Esophagus squamous epithelium (tissue), 5 donors: Measurements from ENCODE around the gene GPR82. TPM values are rescaled to one million over a fixed set of nuclear protein-coding genes. Genes with fewer than 3 reads are reported as not detected.
"Not testable (repeated sequence)": the region's sequence is repeated elsewhere in the genome, so short reads cannot be mapped to it uniquely, and the experiment has no call there.

Source experiments
- DNase-seq: peaks from one replicate; lab custom pipeline; 2025; lab: John Stamatoyannopoulos, UW
- H3K27ac ChIP-seq, 4 donors: fragments of 200-600 bp; sonication (generic); one replicate each; pipeline ENCODE4 v1.5.1; 2016 to 2019; ENCODE audit warnings: mild to moderate bottlenecking in 1 of 4
- H3K27me3 ChIP-seq, 4 donors: fragments of 200-600 bp; sonication (generic); 1 replicate in 3 of 4; 2 replicates in 1 of 4; pipeline versions ENCODE4 v1.5.1 to v1.6.0; 2017 to 2021; ENCODE audit warnings: antibody characterized with exemption in 1 of 4
- H3K36me3 ChIP-seq, 3 donors: fragments of 200-600 bp; sonication (generic); one replicate each; pipeline ENCODE4 v1.5.1; 2016 to 2019
- H3K4me1 ChIP-seq, 3 donors: fragments of 200-600 bp; sonication (generic); one replicate each; pipeline ENCODE4 v1.5.1; 2017 to 2019
- H3K4me3 ChIP-seq, 4 donors: fragments of 200-600 bp; sonication (generic); 1 replicate in 3 of 4; 2 replicates in 1 of 4; pipeline ENCODE4 v1.5.1; 2016 to 2019; ENCODE audit warnings: mild to moderate bottlenecking in 2 of 4, moderate library complexity in 1 of 4
- H3K9me3 ChIP-seq, 3 donors: fragments of 200-600 bp; sonication (generic); one replicate each; pipeline ENCODE4 v1.5.1; 2016 to 2019
- POLR2A ChIP-seq, 4 donors: fragments of 450-650 bp; IDR thresholded peaks; one replicate each; pipeline ENCODE4 v1.6.1; 2017; ENCODE audit warnings: antibody characterized with exemption in 4 of 4, mild to moderate bottlenecking in 4 of 4, moderate library complexity in 3 of 4
- WGBS, 2 donors: methylation state at CpG; one replicate each; pipeline ENCODE4 v1.1.5; 2018; 5-methylcytosine and 5-hydroxymethylcytosine counted together
- intact Hi-C: fragments of 100-400 bp; cut with DNase I; formaldehyde crosslinking; loops from one replicate; pipeline ENCODE4 v1.15.0; 2022
- total RNA-seq, 4 donors: library from RNA; depleted of rRNA; stranded (reverse); fragments of >200 nt; gene quantifications; one replicate each; pipeline ENCODE4 v1.1.0, GENCODE V29; 2016
- TF ChIP-seq, protein P1 (sequence below), 6 experiments: fragments of 450-650 bp in 4 of 6; fragments of 200-600 bp in 2 of 6; sonication (generic) in 2 of 6; IDR thresholded peaks; one replicate each; pipeline ENCODE4 v1.5.1; 2016 to 2019; ENCODE audit warnings: antibody characterized with exemption in 6 of 6, mild to moderate bottlenecking in 4 of 6, moderate library complexity in 4 of 6
- donor health status: DM: yes; HTN: yes; CAD: no.

Gene GPR82
- under 1 TPM; 0.04 to 0.76 (median 0.31) TPM for total RNA-seq

GRCh38 chrX:41723826-41724225 is at the start of gene GPR82:
GPR82 (plus strand) TSS chrX:41724181; CDS start chrX:41727027, 2,846 bp downstream.
- DNase-seq = no peak
- Histone ChIP-seq H3K4me3 (no peak within 1 kb of the TSS), H3K27me3 (no peaks in the 10 kb centered on the region), H3K9me3 (peaks cover 0 to 7% (median 0%) of the 10 kb centered on the region in 3 donors), H3K36me3 (peaks cover 0 to 7% (median 0%) of the 10 kb centered on the region in 3 donors), H3K27ac (peak within 1 kb of the TSS in 2 of 4 donors; percentile 9 to 10), H3K4me1 (no peaks in the 10 kb centered on the region)
- WGBS, 2 donors = 35 to 64% methylated on average over 2 of the region's 2 CpGs
- intact Hi-C loops = no loop called here
- no peak for TF ChIP-seq POLR2A (IDR thresholded peaks at IDR 0.05)
- TF ChIP-seq, protein P1, sequence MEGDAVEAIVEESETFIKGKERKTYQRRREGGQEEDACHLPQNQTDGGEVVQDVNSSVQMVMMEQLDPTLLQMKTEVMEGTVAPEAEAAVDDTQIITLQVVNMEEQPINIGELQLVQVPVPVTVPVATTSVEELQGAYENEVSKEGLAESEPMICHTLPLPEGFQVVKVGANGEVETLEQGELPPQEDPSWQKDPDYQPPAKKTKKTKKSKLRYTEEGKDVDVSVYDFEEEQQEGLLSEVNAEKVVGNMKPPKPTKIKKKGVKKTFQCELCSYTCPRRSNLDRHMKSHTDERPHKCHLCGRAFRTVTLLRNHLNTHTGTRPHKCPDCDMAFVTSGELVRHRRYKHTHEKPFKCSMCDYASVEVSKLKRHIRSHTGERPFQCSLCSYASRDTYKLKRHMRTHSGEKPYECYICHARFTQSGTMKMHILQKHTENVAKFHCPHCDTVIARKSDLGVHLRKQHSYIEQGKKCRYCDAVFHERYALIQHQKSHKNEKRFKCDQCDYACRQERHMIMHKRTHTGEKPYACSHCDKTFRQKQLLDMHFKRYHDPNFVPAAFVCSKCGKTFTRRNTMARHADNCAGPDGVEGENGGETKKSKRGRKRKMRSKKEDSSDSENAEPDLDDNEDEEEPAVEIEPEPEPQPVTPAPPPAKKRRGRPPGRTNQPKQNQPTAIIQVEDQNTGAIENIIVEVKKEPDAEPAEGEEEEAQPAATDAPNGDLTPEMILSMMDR (IDR thresholded peaks at IDR 0.05) = no peak

DNA sequence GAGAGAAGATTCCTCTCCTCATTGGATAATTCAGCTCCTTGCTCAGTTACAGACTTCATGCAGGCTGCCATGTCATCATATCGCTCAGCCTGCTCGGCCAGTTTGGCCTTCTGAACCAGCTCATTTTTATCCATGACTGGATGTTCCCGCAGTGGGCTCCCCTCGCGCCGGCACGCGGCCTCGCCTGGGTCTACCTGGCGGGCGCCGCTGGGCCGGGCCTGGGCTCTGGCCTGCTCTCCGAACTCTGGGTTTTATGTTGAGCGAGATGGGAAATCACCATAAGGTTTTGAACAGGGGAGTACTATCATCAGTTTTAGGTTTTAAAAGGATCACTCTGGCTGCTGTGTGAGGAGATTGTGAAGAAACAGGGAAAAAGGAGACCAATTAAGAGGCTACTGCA is 47.6 kb upstream of the GPR82 start:
- H3K36me3 ChIP-seq, DNase-seq, H3K4me1 ChIP-seq, H3K4me3 ChIP-seq, H3K27ac ChIP-seq, H3K9me3 ChIP-seq, H3K27me3 ChIP-seq, intact Hi-C loops: not testable (repeated sequence)
- 98% methylated on average over 4 of the region's 15 CpGs; no CpG with 5 or more reads in 1 of the 2 donors for WGBS, 2 donors

GRCh38 chrX:41677183-41678060 is 46.6 kb upstream of the GPR82 start:
- 68 to 69% methylated on average over 6 of the region's 6 CpGs for WGBS, 2 donors

DNA sequence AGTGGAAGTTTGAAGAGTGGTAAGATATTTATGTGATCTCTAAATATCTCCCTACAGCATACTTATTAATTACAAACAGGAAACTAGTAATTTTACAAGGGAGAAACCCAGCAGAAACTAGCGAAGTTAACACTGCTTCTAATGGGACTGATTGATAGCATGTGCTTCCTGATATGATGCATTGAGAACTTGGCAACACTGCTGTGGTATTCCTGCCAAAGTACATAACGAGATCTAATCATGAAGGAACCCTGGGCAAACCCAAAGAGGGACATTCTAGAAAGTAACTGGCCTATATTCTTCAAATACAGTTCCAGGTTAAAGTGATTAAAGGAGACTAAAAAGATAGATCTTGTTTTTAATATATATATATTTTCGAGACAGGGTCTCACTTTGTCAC is 39.8 kb upstream of the GPR82 start:
- Histone ChIP-seq H3K27me3 (no peaks in the 10 kb centered on the region), H3K9me3 (no peaks in the 10 kb centered on the region), H3K4me1 (no peaks in the 10 kb centered on the region), H3K4me3 (no peak overlapping the region), H3K36me3 (no peaks in the 10 kb centered on the region), H3K27ac (no peak overlapping the region)
- DNase-seq = no peak
- TF ChIP-seq, protein P1 (IDR thresholded peaks at IDR 0.05) = no peak
- no peak for TF ChIP-seq POLR2A (IDR thresholded peaks at IDR 0.05)
- 38 to 45% methylated on average over 3 of the region's 3 CpGs for WGBS, 2 donors
- intact Hi-C loops = no loop called here

More at GRCh38 chrX:41677183-41678060, 46.6 kb upstream of the GPR82 start:
- no peak for TF ChIP-seq POLR2A (IDR thresholded peaks at IDR 0.05)
- TF ChIP-seq, protein P1 (IDR thresholded peaks at IDR 0.05) = no peak
- no peaks in the 10 kb centered on the region for H3K27me3 ChIP-seq
- no peaks in the 10 kb centered on the region for H3K36me3 ChIP-seq
- intact Hi-C loops = no loop called here
- H3K4me3 ChIP-seq = no peak overlapping the region
- H3K27ac ChIP-seq = no peak overlapping the region
- DNase-seq = no peak
- no peaks in the 10 kb centered on the region for H3K9me3 ChIP-seq
- no peaks in the 10 kb centered on the region for H3K4me1 ChIP-seq

DNA sequence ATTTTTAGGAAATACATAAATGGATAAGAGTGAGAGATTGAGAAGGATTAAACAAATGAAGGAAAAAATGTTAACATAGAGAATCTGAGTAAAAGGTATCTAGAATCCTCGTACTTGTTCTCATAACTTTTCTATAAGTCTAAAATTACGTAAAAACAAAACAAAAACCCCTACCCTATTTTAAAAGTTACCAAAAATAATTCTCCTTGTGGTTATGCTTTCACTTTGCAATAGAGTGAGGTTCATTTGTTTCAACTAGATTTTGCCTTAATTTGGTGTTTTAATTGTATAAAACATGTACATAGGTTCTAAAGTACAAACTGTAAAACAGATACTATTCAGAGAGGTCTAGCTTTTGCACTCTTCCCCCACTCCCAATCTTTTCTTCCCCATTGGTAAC is 39.0 kb upstream of the GPR82 start:
- no peak overlapping the region for H3K4me3 ChIP-seq
- TF ChIP-seq, protein P1 (IDR thresholded peaks at IDR 0.05) = no peak
- TF ChIP-seq POLR2A (IDR thresholded peaks at IDR 0.05) = no peak
- H3K4me1 ChIP-seq = no peaks in the 10 kb centered on the region
- no peaks in the 10 kb centered on the region for H3K27me3 ChIP-seq
- H3K27ac ChIP-seq = no peak overlapping the region
- H3K9me3 ChIP-seq = no peaks in the 10 kb centered on the region
- no peaks in the 10 kb centered on the region for H3K36me3 ChIP-seq
- 71 to 97% methylated on average over 2 of the region's 2 CpGs for WGBS, 2 donors
- intact Hi-C loops = no loop called here
- DNase-seq = no peak
